Measurements from ENCODE around the gene SORCS2.

DNA sequence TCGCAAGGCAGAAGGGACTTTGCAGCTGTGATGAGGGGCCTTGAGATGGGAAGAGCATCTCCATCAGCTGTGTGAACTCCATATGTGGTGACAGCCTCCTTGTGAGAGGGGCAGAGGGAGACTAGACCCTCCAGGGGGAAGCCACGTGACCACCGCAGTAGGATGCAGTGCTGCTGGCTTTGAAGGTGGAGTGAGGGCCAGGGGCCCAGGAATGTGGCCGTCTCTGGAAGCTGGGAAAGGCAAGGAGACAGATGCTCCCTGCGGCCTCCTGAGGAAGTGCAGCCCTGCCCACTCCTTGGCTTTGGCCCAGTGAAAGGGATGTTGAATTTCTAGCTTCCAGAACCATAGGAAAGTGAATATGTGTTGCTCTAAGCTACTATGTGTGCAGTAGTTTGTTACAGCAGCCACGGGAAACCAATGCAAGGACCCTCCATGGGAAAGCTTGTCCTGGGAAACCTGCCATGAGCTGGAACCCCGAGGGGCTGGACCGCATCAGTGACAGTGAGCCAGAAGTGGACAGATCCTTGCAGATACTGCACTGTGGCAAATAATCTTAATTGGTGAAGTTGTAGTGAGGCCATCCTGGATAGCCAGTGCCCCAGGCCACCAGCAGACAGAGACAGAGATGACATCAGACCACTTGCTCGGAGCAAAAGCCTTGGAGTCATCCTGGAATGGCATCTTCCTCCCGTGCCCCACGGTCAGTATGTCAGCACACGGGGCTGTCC is 35.4 kb upstream of the SORCS2 start:
- TF ChIP-seq SUZ12 (IDR thresholded peaks at IDR 0.05; ENCODE audit: extremely low read depth, insufficient read depth, insufficient read length) (no peak), YY1 (IDR thresholded peaks at IDR 0.05; ENCODE audit: insufficient read depth, insufficient read length) (no peak)
